ENCODE data around the gene IPO9. TPM values are rescaled to one million over a fixed set of nuclear protein-coding genes. Genes with fewer than 3 reads are reported as not detected.
"Not testable (repeated sequence)": the region's sequence is repeated elsewhere in the genome, so short reads cannot be mapped to it uniquely, and the experiment has no call there.

IPO9 gene
- total RNA-seq, 1 experiment from 2014 or later = 121 TPM

DNA sequence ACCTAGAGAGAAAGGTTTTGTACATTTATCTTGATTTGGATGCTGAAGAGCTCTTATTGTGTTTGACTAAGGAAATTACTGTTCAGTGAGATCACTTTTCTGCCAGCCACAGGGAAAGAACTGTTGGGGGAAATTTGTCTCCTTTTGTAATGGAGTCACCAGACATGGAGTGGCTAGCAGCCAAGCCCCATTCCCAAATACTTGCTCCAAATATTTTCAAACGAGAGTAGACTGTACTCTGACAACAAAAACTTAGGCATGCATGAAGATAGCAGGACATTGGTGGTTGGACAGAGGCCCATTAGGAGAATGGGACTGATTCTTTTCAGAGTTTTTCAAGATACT, 21.1 kb downstream of the IPO9 start:
- peak; percentile 26 for DNase-seq (ENCODE audit: low spot score)

DNA sequence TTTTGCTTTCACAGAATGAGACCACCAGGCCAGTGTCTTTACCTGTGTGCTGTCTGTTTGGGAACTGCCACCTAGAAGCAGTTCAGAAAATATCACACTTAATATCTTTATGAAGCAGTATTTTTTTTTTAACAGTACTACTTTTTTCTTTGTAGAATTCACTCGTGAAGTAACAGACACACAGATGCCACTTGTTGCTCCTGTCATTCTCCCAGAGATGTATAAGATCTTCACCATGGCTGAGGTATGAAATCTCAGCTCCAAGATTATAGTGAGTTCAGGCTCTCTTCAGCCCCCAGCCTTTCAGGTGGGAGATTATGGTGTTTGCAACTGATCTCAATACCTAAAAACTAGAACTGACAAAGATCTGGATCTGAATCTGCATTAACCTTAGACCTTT, 23.0 kb downstream of the IPO9 start:
- Histone ChIP-seq H3K9me3 (ENCODE audit: low read depth, low read length, poor library complexity, severe bottlenecking) (no peaks in the 10 kb centered on the region), H3K27ac (ENCODE audit: low read depth, low read length, poor library complexity, severe bottlenecking) (no peak overlapping the region), H3K4me1 (ENCODE audit: insufficient read depth, low read length, poor library complexity, severe bottlenecking) (no peaks in the 10 kb centered on the region), H3K4me3 (ENCODE audit: low read depth, low read length, poor library complexity, severe bottlenecking) (no peak overlapping the region), H3K36me3 (ENCODE audit: insufficient read depth, low read length, poor library complexity, severe bottlenecking) (peaks cover 97% of the 10 kb centered on the region), H3K27me3 (replicated peaks; ENCODE audit: insufficient read depth, low read depth, low read length, poor library complexity) (no peaks in the 10 kb centered on the region)
- no peak for DNase-seq (ENCODE audit: low spot score)
- ChIA-PET POLR2A (ENCODE audit: low non-redundant PET) (no interaction called here), CTCF (no interaction called here)
- no peak for TF ChIP-seq EZH2 (IDR thresholded peaks at IDR 0.05; ENCODE audit: borderline replicate concordance, low read depth, low read length, poor library complexity, severe bottlenecking)
- TF ChIP-seq, protein P1, sequence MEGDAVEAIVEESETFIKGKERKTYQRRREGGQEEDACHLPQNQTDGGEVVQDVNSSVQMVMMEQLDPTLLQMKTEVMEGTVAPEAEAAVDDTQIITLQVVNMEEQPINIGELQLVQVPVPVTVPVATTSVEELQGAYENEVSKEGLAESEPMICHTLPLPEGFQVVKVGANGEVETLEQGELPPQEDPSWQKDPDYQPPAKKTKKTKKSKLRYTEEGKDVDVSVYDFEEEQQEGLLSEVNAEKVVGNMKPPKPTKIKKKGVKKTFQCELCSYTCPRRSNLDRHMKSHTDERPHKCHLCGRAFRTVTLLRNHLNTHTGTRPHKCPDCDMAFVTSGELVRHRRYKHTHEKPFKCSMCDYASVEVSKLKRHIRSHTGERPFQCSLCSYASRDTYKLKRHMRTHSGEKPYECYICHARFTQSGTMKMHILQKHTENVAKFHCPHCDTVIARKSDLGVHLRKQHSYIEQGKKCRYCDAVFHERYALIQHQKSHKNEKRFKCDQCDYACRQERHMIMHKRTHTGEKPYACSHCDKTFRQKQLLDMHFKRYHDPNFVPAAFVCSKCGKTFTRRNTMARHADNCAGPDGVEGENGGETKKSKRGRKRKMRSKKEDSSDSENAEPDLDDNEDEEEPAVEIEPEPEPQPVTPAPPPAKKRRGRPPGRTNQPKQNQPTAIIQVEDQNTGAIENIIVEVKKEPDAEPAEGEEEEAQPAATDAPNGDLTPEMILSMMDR (conservative IDR thresholded peaks at IDR 0.05; ENCODE audit: low read depth, low read length) = no peak
- intact Hi-C loops (cut with micrococcal nuclease; ENCODE audit: unreplicated experiment) = no loop called here
- no TSS peak for BruUV-seq (replicated peaks)

More for the DNA sequence above, 21.1 kb downstream of the IPO9 start:
- ChIA-PET POLR2A (ENCODE audit: low non-redundant PET) (no interaction called here), CTCF (no interaction called here)
- no peaks in the 10 kb centered on the region for H3K4me1 ChIP-seq (ENCODE audit: insufficient read depth, low read length, poor library complexity, severe bottlenecking)
- H3K4me3 ChIP-seq (ENCODE audit: low read depth, low read length, poor library complexity, severe bottlenecking) = no peak overlapping the region
- peaks cover 77% of the 10 kb centered on the region for H3K36me3 ChIP-seq (ENCODE audit: insufficient read depth, low read length, poor library complexity, severe bottlenecking)
- no peak for TF ChIP-seq EZH2 (IDR thresholded peaks at IDR 0.05; ENCODE audit: borderline replicate concordance, low read depth, low read length, poor library complexity, severe bottlenecking)
- TF ChIP-seq, protein P1 (conservative IDR thresholded peaks at IDR 0.05; ENCODE audit: low read depth, low read length) = no peak
- no peak overlapping the region for H3K27ac ChIP-seq (ENCODE audit: low read depth, low read length, poor library complexity, severe bottlenecking)
- H3K27me3 ChIP-seq (replicated peaks; ENCODE audit: insufficient read depth, low read depth, low read length, poor library complexity) = no peaks in the 10 kb centered on the region
- intact Hi-C loops (cut with micrococcal nuclease; ENCODE audit: unreplicated experiment) = no loop called here
- H3K9me3 ChIP-seq (ENCODE audit: low read depth, low read length, poor library complexity, severe bottlenecking) = no peaks in the 10 kb centered on the region
- BruUV-seq (replicated peaks) = no TSS peak

DNA sequence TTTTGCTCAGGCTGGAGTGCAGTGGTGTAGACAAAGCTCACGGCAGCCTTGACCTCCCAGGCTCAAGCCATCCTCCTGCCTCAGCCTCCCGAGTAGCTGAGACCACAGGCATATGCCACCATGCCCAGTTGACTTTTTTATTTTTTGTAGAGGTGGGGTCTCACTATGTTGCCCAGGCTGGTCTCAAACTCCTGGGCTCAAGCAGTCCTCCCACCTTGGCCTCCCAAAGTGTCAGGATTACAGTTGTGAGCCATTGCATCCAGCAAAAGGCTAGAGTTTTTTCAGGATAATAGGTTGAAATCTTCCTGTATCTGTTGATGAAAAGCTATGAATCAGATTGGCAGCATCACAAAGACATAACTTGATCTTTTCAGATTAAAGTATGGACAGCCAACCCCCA, 27.8 kb downstream of the IPO9 start:
- H3K4me3 ChIP-seq (ENCODE audit: low read depth, low read length, poor library complexity, severe bottlenecking); H3K9me3 ChIP-seq (ENCODE audit: low read depth, low read length, poor library complexity, severe bottlenecking); H3K4me1 ChIP-seq (ENCODE audit: insufficient read depth, low read length, poor library complexity, severe bottlenecking); H3K27ac ChIP-seq (ENCODE audit: low read depth, low read length, poor library complexity, severe bottlenecking); intact Hi-C loops (cut with micrococcal nuclease; ENCODE audit: unreplicated experiment); BruUV-seq (replicated peaks); CTCF ChIA-PET; H3K27me3 ChIP-seq (replicated peaks; ENCODE audit: insufficient read depth, low read depth, low read length, poor library complexity); POLR2A ChIA-PET (ENCODE audit: low non-redundant PET); DNase-seq (ENCODE audit: low spot score): not testable (repeated sequence)
- peaks cover 94% of the 10 kb centered on the region for H3K36me3 ChIP-seq (ENCODE audit: insufficient read depth, low read length, poor library complexity, severe bottlenecking)

DNA sequence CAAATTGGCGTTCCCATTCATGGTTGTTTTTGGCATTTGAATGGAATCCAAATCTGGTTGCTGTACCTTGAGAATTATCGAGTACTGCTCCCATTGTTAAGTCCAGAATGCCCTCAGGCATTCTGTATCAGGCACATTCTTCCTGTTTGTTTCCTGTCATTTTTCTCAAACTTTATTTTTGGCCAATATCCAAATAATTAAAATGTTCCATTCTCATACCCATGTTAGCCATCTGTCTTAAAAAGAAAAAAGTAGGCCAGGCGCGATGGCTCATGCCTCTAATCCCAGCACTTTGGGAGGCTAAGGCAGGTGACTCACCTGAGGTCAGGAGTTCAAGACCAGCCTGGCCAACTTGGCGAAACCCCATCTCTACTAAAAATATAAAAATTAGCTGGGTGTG, 30.5 kb downstream of the IPO9 start:
- Histone ChIP-seq H3K4me3 (ENCODE audit: low read depth, low read length, poor library complexity, severe bottlenecking) (no peak overlapping the region), H3K9me3 (ENCODE audit: low read depth, low read length, poor library complexity, severe bottlenecking) (no peaks in the 10 kb centered on the region), H3K27me3 (replicated peaks; ENCODE audit: insufficient read depth, low read depth, low read length, poor library complexity) (no peaks in the 10 kb centered on the region), H3K4me1 (ENCODE audit: insufficient read depth, low read length, poor library complexity, severe bottlenecking) (no peaks in the 10 kb centered on the region), H3K36me3 (ENCODE audit: insufficient read depth, low read length, poor library complexity, severe bottlenecking) (peaks cover 91% of the 10 kb centered on the region), H3K27ac (ENCODE audit: low read depth, low read length, poor library complexity, severe bottlenecking) (no peak overlapping the region)
- DNase-seq (ENCODE audit: low spot score) = no peak
- TF ChIP-seq, protein P1 (conservative IDR thresholded peaks at IDR 0.05; ENCODE audit: low read depth, low read length) = no peak
- TF ChIP-seq EZH2 (IDR thresholded peaks at IDR 0.05; ENCODE audit: borderline replicate concordance, low read depth, low read length, poor library complexity, severe bottlenecking) = no peak
- POLR2A ChIA-PET (ENCODE audit: low non-redundant PET) = no interaction called here
- no TSS peak for BruUV-seq (replicated peaks)
- CTCF ChIA-PET = no interaction called here
- intact Hi-C loops (cut with micrococcal nuclease; ENCODE audit: unreplicated experiment) = no loop called here

Measured in A673 (cell line).